ENCODE measurements around the gene FYN.

GRCh38 chr6:111862741-111863140 lies 10.5 kb downstream of the FYN start:
- TF ChIP-seq CBX1 (IDR thresholded peaks at IDR 0.05; ENCODE audit: low read depth) (no peak), NFATC3 (IDR thresholded peaks at IDR 0.05) (no peak), POLR2AphosphoS5 (IDR thresholded peaks at IDR 0.05; ENCODE audit: control insufficient read depth, insufficient read depth, low read depth, low read length) (no peak), TRIM24 (IDR thresholded peaks at IDR 0.05) (no peak), E2F4 (CRISPR knock-in tag; IDR thresholded peaks at IDR 0.05; ENCODE audit: low read depth) (no peak), CREB1 (IDR thresholded peaks at IDR 0.05) (no peak), CREB1 (CRISPR knock-in tag; IDR thresholded peaks at IDR 0.05) (no peak)
- TF ChIP-seq, protein P1, sequence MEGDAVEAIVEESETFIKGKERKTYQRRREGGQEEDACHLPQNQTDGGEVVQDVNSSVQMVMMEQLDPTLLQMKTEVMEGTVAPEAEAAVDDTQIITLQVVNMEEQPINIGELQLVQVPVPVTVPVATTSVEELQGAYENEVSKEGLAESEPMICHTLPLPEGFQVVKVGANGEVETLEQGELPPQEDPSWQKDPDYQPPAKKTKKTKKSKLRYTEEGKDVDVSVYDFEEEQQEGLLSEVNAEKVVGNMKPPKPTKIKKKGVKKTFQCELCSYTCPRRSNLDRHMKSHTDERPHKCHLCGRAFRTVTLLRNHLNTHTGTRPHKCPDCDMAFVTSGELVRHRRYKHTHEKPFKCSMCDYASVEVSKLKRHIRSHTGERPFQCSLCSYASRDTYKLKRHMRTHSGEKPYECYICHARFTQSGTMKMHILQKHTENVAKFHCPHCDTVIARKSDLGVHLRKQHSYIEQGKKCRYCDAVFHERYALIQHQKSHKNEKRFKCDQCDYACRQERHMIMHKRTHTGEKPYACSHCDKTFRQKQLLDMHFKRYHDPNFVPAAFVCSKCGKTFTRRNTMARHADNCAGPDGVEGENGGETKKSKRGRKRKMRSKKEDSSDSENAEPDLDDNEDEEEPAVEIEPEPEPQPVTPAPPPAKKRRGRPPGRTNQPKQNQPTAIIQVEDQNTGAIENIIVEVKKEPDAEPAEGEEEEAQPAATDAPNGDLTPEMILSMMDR (IDR thresholded peaks at IDR 0.05 in 2 of 3, conservative IDR thresholded peaks at IDR 0.05 in 1 of 3; ENCODE audit: insufficient read depth in 2 of 3, low read depth in 1 of 3, low read length in 3 of 3), result no peak

Measured in K562 (cell line).